Measurements from ENCODE around the gene TECTB.

DNA sequence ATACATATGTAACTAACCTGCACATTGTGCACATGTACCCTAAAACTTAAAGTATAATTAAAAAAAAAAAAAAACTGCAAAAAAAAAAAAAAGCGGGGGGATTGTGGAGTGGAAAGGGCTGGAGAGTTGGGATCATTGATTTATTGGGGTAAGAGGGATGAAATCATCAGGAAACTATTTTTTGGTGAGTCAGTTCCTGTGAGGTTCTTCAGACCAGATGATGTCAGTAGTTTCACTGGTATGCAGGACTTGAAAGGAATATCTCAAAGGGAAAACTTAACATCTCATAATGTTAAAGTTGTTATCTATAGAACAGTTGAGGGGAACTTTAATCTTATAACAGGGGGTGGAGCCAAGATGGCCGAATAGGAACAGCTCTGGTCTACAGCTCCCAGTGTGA, 32.6 kb upstream of the TECTB start:
- no peak for TF ChIP-seq POLR2A (IDR thresholded peaks at IDR 0.05; ENCODE audit: low read depth, low read length)
- TF ChIP-seq POLR2AphosphoS5 (IDR thresholded peaks at IDR 0.05; ENCODE audit: low read depth, low read length), result no peak

Data from GM12892 (cell line).